DMS79 (cell line): ENCODE data around the gene RAD51B.
"Not testable (repeated sequence)": the region's sequence is repeated elsewhere in the genome, so short reads cannot be mapped to it uniquely, and the experiment has no call there.

Experiments used
- DNase-seq: peaks from one replicate; lab custom pipeline; 2025; lab: John Stamatoyannopoulos, UW

RAD51B gene

DNA sequence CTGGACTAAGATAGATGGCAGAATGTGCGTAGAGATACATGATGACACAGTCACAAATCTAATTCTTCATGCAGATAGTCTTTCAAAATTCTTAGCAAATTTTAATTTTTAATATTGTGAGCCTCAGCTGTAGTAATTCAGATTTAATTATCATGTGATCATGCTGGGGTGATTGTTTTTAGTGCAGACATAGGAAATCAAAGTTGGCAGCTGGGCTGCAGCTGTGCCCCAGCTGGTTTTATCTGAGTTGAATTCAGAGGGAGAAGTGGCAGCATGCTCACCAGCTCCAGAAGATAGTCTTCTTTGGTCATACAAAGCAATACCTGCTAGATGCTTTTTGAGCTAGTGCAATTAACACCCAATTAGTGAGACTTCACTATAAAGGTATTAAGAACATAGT is 292.9 kb downstream of the RAD51B start:
- DNase-seq = no peak

DNA sequence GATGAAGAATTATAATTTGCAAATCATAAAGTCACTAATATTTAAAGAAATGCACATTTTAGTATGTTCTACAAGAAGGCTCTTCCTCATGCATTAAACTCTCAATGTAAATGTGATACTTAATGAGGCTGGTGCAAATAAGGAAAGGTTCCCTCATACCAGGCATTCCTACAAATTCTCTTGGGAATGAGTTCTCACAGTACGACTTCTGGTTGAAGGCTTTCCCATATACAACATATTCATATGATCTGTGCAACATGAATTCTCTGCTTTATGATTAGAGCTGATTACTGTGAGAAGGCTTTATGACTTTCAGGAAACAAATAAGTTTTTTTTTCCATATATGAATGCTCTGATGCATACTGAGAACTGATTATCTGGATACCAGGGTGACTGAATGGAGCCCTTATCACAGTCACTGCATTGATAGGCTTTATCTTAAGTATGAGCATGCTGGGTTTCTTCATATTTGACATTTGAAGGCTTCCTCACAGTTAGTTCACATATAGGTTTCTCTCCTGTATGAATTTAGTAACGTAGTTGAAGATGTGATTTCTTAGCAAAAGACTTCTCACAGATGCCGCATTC is 293.9 kb downstream of the RAD51B start:
- no peak for DNase-seq

DNA sequence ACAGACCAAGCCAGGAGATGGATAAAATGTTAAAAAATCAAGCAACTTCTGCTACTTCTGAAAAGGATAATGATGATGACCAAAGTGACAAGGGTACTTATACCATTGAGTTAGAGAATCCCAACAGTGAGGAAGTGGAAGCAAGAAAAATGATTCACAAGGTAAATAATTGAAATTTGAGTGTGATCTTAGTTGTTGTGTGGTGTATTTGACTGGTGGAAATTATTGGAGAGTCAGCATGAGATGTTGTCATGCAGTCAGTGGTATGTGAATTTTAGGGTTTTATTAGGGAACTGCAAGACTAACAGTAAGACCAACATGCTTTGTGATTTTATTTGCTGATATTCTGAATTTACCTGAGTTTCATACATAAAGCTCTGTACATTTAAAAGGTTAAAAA is 296.4 kb downstream of the RAD51B start:
- not testable (repeated sequence) for DNase-seq

DNA sequence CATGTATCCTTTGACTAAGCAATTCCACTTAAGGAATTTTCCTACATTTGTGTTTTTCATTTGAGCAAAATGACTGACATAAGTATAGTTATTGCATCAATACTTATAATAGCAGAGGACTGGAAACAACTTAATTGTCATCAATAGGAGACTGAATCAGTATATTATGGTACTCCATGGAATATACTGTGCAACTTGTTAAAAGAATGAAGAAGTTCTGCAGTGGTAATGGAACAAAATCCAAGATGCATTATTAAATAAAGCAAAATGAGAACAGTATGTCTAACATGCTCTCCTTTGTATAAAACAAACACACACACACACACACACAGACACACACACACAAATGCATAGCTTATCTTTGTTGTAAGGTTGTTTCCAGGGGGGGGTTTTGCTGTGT is 303.1 kb downstream of the RAD51B start:
- no peak for DNase-seq

DNA sequence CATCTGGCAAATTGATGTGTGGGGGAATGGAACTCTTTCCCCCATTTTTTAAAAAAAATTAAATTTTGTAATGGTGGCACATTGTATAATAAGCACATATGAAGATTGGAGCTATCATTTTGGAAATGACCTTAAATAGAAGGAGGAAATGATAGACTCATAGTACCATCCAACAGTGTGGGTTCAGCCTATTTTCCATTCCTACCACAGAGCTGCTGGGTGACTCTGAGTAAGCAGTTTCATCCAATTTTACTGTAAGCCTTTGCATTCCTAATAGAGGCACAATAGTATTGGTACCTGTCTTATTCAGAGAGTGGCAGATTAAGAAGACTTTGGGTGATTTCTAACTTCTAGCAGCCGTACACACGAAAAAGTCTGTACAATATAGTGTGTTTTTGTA is 304.5 kb downstream of the RAD51B start:
- no peak for DNase-seq

DNA sequence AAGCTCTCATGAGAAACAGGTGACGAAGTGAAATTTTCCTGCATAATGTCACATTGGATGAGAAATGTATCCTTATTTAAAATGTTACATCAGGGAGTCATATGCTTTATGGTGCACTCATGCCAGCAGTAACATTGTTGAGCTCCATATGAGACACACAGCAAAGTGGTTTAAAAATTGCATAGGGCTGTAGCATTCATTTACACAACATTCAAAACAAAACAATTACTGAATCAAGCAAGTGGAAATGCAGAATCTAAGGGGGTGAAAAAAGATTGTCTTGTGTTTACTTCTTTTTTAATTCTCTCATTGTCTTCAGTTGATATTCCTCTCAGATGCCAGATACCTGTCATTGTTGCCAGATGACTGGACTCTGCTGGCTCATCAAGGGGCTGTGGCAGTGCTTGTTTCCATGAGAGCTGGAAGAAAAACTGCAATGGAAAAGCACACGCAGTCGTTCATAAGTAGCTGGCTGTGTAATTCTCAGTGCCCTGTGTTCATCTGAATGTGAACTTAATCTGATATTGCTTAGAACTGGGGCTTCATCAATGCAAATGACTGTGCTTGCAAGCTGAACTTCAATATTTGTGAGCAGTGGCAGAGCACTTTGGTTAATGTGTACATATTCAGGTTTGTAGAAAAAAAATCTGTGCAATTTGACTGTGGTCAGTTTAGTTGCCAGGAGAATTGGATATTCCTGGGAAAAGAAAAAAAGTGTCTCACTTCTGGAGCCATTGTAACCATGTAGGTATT is 305.6 kb downstream of the RAD51B start:
- DNase-seq = no peak

DNA sequence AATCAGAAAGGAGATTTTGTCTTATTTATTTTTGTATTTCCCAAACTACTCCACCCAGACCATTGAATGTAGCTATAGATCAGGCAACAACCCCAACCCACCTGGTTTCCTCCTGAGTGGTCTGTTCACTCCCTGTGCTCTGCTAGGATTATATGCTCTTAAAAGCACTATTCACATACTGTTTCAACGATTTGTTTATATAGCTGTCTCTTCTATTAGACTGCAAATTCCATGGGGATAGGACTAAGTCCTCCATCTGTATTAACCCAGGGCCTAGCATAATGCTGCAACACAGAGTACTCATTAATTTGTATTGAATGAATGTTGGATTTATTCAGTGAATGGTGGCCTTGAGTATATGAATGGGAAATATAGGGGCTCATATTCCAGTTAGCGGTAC is 307.6 kb downstream of the RAD51B start:
- no peak for DNase-seq

DNA sequence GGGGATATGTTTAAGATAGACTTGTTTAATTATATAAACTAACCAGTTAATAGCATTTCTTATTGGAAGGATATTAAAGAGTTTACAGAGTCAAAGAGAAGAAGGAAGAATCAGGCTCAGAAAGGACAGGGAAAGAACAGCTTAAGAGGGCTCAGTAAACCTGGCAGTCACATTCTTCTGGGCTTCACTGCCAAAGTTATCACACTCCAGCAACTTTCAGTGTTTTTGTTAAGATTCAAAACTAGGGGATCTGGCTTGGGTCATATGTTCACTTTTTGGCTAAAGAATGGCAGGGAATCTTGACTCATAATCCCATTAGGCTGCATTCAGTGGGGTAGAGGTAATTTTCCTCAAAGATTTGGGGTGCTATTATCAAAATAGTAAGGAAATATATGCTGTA is 312.3 kb downstream of the RAD51B start:
- no peak for DNase-seq

DNA sequence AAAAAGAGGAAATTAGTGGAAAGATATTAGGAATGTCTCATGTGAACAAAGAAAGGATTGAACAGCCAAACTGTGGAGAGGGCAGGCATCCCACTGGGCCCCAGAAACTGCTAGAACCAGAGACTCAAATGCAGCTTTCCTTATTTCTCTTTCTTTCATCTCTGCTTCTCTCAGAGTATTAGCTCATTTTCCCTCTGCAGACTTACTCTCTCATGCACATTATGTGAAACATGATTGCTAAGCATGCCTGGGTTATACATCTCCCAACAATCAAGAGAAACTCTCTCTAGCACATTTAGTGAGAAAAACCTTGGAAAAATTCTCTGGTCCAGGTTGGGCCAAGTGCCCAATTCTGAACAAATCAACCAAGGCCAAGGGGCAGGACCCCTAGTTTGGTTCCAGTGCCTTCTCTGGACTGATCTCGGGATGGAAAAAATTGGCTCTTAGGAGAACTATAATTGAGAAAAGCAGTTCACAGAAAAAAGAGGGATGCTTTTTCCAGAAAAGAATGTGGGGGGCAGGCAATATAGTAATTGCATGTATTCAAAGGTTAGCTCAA is 313.1 kb downstream of the RAD51B start:
- no peak for DNase-seq

DNA sequence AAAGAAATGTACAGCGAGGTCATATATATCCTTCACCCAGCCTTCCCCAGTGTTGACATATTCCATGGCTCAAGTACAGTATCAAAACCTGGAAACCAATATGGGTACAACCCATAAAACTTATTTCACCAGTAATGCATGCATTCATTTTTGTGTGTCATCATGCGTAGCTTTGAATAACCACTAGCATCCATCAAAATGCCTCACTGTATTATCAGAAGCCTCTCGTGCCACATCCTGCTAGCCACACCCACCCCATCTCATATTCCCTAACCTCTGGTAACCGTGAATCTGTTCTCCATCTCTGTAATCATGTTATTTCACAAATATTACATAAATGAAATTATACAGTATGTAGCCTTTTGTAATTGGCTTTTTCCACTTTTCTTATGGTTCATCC is 314.3 kb downstream of the RAD51B start:
- DNase-seq = no peak

DNA sequence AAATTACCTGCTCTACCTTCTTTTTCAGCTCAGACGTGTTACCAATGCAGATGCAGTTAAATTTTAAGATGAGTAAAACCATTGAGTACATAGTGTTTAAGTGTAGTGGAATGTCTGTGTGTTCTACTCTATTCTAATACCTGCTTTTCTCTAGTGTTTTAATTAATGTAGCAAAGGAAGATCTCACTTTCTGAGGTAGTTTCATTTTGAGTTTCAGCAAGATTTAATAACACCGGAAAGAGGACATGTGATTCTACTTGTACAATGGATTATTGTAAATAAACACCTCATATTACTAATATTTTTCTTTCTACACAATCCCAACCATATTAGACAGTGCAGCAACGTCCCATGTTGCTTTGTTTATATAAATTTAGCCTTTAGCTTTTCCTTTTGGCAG is 315.4 kb downstream of the RAD51B start:
- no peak for DNase-seq

DNA sequence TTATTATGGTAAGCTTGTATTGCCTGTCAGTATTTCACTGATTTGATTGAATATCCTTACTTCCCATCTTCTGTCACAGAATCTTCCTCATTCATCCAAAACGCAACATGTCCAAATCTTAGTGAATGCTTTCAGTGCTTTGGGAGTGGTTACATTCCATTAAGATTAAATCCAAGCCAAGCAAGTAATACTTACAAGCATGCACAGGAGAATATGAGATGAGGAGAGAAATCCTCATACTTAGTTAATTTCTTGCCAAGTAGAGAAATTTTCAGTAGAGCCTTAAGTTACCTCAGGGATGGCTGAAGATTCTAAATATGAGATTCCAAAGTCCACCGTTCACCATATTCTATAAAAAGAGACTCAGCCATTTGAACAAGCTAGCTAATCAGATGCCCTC is 316.0 kb downstream of the RAD51B start:
- DNase-seq = no peak

DNA sequence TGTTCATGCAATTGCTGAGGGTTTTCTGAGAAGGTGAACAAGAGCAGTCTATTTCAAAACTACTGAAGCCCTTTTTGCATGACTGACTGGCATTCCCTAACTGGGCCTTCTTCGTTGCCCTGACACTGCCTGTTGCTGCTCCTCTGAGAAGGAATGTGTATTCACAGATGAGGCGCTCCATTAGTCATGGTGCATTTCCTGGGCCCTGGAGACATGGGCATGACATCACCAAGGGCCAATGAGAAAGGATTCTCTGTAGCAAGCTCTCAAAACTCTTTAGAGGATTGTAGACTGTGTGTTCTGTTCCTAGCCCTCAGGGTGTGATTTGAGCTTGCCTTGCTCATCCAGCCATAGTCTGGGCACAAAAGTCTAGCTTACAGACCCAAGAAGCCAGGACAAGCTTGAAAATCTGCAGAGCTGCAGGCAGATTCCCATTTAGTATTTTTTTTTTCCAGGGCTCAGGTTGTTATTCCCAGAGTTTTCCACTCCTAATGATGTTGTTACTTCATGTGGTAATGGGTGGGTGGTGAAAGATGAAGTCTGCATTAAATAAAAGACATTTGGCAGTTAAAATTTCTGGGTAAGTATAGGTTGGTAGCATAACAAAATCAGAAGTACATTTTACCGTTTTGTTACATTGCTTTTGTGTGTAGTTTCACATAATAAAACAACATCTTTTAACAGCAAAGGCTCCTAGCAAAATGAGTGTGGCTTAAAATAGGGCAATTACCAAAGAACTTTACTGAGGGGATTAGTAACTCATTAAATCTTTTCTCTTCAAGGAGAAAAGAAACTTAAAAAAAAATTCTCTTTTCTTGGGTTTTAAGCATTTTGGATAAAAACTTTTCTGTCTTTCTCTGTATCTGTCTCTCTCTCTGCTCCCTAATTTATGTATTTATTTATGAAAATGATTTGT is 318.4 kb downstream of the RAD51B start:
- DNase-seq = peak; percentile 80

DNA sequence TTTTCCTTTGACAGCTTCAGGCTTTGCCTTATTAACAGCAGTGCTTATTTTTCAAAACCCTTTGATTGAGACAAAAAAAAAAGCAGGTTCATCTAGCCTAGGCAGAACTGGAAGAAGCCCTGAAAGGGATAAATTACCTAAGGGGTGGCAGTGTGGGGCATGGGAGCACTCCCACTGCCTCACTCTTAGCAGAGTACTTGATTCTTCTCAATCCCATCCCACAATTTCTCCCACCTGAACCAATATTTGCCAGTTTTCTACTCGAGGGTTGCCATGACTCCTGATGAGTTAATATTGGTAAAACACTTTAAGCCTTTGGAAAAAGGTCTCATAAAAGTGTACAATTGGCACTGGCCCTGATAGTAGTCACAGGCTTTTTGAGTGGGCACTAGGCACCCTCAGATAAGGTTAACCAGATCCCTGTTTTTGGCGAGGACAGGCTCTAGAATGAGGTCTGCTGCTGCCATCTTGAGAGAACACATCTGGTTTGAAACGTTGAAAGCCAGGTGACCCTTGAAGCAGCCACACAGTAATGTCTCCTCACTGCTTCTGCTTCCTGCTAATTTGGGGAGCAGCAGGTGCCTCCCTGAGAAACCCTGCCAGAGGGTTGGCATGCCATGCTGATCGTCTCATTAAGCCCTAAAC is 320.0 kb downstream of the RAD51B start:
- DNase-seq = peak; percentile 77

DNA sequence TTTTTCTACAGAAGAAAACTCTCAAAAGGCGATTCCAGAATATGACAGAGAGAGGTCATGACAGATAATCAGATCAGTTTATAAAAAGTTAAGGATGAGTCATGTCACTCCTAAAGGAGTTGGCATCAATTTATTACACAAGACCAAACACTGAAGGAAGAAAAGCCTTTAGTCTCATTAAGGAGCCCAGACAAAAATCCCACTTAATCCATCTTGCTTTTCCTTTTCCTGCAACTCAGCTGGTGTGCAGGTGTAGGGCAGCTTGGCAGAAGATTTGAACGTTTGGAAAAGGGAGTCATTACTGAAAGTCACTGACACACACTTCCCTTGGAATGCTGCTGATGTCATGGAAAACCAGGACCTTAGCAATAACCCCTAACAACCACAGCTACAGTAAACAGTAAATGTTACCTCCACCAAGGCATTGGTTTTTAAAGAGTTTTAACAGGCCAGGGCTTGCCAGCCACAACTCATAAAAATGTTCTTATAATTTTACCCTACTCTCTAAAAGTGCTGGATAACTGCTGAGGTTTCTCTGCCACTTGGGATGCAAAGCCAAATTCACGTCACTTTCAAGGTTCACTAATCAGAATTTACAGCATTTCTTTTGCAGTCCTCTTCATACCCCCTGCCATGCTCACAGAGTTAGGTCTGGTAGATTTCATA is 320.6 kb downstream of the RAD51B start:
- peak; percentile 97 for DNase-seq

DNA sequence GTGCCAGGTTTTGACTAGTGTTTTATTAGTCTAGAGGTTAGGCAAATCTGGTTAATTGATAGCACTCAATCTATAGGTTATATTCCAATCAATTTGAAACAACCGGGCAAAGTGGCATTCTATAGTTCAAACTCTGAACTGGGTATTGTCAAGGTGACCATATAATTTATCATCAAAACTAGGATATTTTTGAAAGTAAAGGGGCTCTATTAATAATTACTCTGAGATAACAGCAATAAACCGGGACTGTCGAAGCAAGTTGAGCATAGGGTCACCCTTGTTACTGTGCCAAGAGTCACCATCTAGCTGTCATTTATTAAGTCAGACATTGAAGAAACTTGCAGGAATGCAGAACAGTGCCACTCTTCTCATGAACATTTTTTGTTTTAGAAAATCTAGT is 321.2 kb downstream of the RAD51B start:
- no peak for DNase-seq

DNA sequence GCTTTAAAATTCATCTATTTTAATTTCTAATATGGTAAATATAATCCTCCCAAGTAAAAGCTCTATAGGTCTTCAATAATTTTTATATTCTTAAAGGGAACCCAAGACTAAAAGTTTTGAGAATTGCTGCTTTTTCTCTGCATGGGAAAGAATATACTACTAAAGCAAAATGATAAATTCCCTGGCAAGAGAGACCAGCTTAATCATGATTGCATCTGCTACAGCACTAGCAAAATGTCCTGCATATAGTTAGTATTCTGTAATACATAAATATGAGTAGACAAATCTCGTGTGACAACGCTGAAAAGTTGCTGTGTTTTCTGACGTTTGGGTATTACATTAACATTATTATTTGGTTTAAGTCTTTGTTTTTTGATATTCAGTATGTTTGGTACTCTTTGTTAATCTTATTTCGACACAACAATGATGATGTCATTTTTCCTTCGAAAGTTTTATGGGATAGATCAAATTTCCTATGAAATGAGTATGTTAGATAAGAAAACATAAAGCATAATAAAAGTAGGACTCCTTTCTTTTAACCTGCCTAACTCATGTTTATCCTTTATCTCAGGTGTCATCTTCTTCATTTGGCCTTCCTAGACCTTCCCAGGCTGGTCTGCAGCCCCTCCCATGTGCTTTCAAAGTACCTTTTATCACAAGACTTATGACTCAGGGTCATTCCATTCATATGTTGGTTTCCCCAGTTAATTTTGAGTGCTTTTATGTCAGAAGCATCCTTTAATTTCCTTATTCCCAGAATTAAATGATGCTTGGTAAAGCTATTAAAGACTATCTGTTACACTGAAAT is 321.9 kb downstream of the RAD51B start:
- DNase-seq = no peak

DNA sequence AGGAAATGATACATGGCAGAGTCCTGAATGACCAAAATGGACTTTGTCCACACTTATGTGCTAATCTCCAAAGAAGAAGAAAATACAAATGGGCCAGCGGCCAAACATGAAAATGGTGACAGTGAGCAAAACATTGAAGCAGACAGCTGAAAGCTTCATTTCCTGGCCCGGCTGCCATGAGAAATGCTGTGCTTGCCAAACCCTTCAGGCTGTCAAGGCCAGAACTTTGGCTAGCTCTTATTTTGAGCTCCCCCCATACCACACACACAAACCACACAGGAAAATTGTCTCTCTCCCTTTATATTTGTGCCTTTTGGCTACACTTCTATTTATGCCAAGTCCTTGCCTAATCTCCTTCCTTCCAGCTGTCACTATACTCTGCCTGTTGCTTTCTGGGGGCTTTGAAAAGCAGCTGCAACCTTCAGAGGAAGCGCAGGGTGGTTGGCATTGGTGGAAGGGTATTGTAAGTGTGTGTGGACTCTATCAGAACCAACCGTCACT is 323.8 kb downstream of the RAD51B start:
- DNase-seq = no peak

DNA sequence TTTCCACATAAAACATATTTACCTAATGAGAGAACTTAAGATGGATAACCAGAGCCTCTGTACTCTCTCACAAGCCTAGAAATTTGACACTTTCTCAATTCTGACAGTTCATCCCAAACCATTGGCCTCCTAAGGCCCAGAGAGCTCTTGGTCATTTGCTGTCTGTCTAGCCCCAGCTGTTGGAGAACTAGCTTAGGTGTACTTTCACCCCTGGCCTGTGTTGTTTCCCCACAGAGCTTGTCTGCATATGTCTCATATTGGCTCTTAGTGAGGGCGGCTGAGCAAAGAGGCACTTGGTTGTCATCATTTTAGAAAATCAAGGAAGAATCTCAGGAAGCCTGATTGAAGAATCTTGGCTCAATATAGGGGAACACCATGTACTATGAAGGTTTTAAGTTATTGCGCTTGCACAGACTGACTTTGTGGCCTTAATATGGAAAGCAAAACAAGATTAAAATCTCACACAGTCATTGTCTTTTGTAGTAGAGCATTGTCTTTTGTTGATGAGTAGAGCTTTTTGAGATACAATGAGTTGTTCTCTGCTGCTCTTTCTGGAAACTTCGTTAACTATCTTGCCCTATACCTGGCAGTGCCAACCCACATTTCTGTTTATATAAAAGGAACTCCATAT is 324.6 kb downstream of the RAD51B start:
- DNase-seq = no peak

DNA sequence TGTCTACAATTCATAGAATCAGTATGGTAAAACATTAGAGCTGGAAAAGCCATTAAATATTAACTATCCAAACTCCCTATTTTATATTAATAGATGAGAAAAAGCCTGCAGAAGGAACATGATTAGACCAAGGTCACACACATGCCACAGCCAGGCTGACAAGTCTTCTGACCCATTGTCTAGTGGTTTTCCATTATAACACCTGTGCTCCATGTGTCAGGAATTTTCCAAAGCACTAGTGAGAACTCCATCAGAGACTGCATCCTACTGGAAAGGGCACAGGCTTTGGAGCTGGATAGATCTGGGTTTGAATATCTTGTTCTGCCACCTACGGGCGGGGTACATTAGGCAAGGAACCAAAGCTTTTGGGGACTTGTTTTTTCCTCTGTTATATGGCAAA is 325.5 kb downstream of the RAD51B start:
- no peak for DNase-seq
